ENCODE results near the gene OR2F2.

Gene OR2F2

GRCh38 chr7:143934526-143935325 lies at the start of gene OR2F2:
TSS of gene OR2F2 (plus strand) at chr7:143935233. CDS start at chr7:143935233, 0 bp downstream.
- DNase-seq (ENCODE audit: low read depth), result no peak

- DNase-seq (ENCODE audit: low read depth), result no peak
Observed at GRCh38 chr7:143885951-143886350, 49.1 kb upstream of the OR2F2 start.

GRCh38 chr7:143886826-143887477 lies 48.1 kb upstream of the OR2F2 start:
- no peak for DNase-seq (ENCODE audit: low read depth)

GRCh38 chr7:143889068-143889467 lies 46.0 kb upstream of the OR2F2 start:
- DNase-seq (ENCODE audit: low read depth), result no peak

GRCh38 chr7:143890558-143890957 lies 44.5 kb upstream of the OR2F2 start:
- no peak for DNase-seq (ENCODE audit: low read depth)

- DNase-seq (ENCODE audit: low read depth), result no peak
Observed at GRCh38 chr7:143891457-143891856, 43.6 kb upstream of the OR2F2 start.

- no peak for DNase-seq (ENCODE audit: low read depth)
Observed at GRCh38 chr7:143892527-143893300, 42.3 kb upstream of the OR2F2 start.

GRCh38 chr7:143896667-143897066 lies 38.4 kb upstream of the OR2F2 start:
- no peak for DNase-seq (ENCODE audit: low read depth)

GRCh38 chr7:143898810-143899209 lies 36.2 kb upstream of the OR2F2 start:
- no peak for DNase-seq (ENCODE audit: low read depth)

- DNase-seq (ENCODE audit: low read depth), result no peak
Observed at GRCh38 chr7:143900230-143900766, 34.7 kb upstream of the OR2F2 start.

GRCh38 chr7:143901332-143901667 lies 33.7 kb upstream of the OR2F2 start:
- no peak for DNase-seq (ENCODE audit: low read depth)

GRCh38 chr7:143901668-143902331 lies 33.2 kb upstream of the OR2F2 start, which contains the start of gene TCAF1:
TSS of gene TCAF1 (minus strand) at chr7:143902176. CDS start at chr7:143876608, 25,568 bp downstream.
- peak; percentile 79 for DNase-seq (ENCODE audit: low read depth)

GRCh38 chr7:143902332-143902899 lies 32.6 kb upstream of the OR2F2 start:
- no peak for DNase-seq (ENCODE audit: low read depth)

- DNase-seq (ENCODE audit: low read depth), result no peak
Observed at GRCh38 chr7:143905509-143905908, 29.5 kb upstream of the OR2F2 start.

GRCh38 chr7:143906151-143906550 lies 28.9 kb upstream of the OR2F2 start:
- no peak for DNase-seq (ENCODE audit: low read depth)

GRCh38 chr7:143906895-143907294 lies 28.1 kb upstream of the OR2F2 start:
- no peak for DNase-seq (ENCODE audit: low read depth)

- DNase-seq (ENCODE audit: low read depth), result no peak
Observed at GRCh38 chr7:143908120-143908519, 26.9 kb upstream of the OR2F2 start.

GRCh38 chr7:143909863-143910262 lies 25.2 kb upstream of the OR2F2 start:
- no peak for DNase-seq (ENCODE audit: low read depth)

- no peak for DNase-seq (ENCODE audit: low read depth)
Observed at GRCh38 chr7:143910473-143911248, 24.4 kb upstream of the OR2F2 start.

GRCh38 chr7:143913945-143914615 lies 21.0 kb upstream of the OR2F2 start:
- no peak for DNase-seq (ENCODE audit: low read depth)

All from stimulated activated CD8-positive, alpha-beta memory T cell treated with anti-CD3 and anti-CD28 coated beads, Interleukin-15, amount 100 ng/mL, for 1 hour (primary cell).